ENCODE results near the gene DZANK1. TPM values are rescaled to one million over a fixed set of nuclear protein-coding genes. Genes with fewer than 3 reads are reported as not detected.
"Not testable (repeated sequence)": the region's sequence is repeated elsewhere in the genome, so short reads cannot be mapped to it uniquely, and the experiment has no call there.

Gene DZANK1
- total RNA-seq, 2 experiments from 2014 or later, result 1.4 to 2.0 TPM

DNA sequence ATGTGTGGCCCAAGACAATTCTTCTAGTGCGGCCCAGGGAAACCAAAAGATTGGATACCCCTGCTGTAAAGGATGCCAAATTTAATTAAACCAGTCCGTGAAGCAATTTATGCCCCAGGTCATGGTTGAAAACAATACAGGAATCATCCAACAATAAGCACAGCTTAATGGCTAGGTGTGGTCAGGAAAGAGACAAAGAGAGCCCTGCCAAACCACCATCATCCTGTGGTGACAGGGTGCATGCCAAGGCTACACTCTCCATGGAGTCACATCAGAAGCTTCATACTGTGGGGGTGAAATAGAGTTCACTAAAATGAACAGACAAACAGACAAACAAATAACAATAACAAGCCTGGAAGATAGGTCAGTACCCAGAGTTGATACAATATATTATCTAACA is 62.7 kb downstream of the DZANK1 start:
- no peak for DNase-seq
- H3K9me3 Mint-ChIP-seq (ENCODE audit: low read depth), result peaks cover 7% of the 10 kb centered on the region
- no peak for ATAC-seq
- CTCF ChIA-PET, result no interaction called here
- intact Hi-C loops (cut with DNase I, micrococcal nuclease), result no loop called here
- POLR2A ChIA-PET, result no interaction called here
- H3K27me3 Mint-ChIP-seq, result no peaks in the 10 kb centered on the region
- H3K27ac Mint-ChIP-seq, result no peak overlapping the region
- H3K4me3 Mint-ChIP-seq, result no peak overlapping the region
- H3K36me3 Mint-ChIP-seq (ENCODE audit: low read depth), result peaks cover 12% of the 10 kb centered on the region
- no peaks in the 10 kb centered on the region for H3K4me1 Mint-ChIP-seq

DNA sequence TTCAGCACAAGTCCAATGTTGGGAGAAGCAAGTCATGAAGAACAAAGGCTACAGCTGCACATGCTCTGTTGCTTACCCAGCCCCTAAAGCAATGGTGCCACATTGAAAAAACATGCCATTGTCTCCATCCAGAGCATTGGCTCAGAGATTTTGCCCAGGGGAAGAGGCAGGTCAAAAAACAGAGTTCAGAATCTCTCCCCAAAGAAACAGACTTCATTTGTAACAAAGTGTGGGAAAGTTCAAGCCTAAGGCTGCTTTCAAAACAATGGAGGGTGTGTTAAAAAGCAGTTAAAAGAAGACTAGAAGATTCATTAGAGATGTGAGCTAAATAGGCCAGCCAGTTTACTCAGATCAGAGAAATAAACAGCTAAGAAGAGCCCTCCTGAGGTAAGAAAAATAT is 63.6 kb downstream of the DZANK1 start:
- intact Hi-C loops (cut with DNase I, micrococcal nuclease), result no loop called here
- Mint-ChIP-seq H3K27ac (no peak overlapping the region), H3K4me1 (no peaks in the 10 kb centered on the region), H3K27me3 (no peaks in the 10 kb centered on the region), H3K4me3 (no peak overlapping the region), H3K9me3 (ENCODE audit: low read depth) (peaks cover 7% of the 10 kb centered on the region), H3K36me3 (ENCODE audit: low read depth) (peaks cover 12% of the 10 kb centered on the region)
- ATAC-seq, result no peak
- DNase-seq, result no peak
- POLR2A ChIA-PET, result no interaction called here
- CTCF ChIA-PET, result no interaction called here

DNA sequence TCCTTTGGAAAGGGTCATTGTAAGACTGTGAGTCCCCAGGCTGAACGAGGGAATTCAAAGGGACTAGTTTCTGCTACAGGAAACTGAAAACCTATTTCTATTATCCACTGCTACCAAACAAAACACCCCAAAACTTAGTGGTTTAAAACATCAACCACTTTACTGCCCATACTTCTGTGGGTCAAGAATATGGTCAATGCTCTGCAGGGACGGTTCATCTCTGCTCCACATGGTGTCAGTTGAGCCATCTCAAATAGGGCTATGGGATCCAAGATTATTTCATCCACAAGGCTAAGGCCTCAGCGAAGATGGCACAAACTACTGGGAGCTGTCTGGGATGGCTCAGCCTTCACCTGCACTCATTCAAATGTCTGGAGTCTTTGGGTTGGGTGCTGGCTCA is 65.5 kb downstream of the DZANK1 start:
- Mint-ChIP-seq H3K27me3 (no peaks in the 10 kb centered on the region), H3K27ac (no peak overlapping the region), H3K36me3 (ENCODE audit: low read depth) (peaks cover 12% of the 10 kb centered on the region), H3K4me1 (no peaks in the 10 kb centered on the region), H3K9me3 (ENCODE audit: low read depth) (peaks cover 7% of the 10 kb centered on the region), H3K4me3 (no peak overlapping the region)
- ChIA-PET CTCF (interaction anchor here (0.6 kb wide), 1 partner anchor 236 kb away, joined by 3 read pairs; no protein-coding TSS in a partner anchor), POLR2A (no interaction called here)
- no peak for ATAC-seq
- intact Hi-C loops (cut with DNase I, micrococcal nuclease), result no loop called here
- DNase-seq, result no peak

DNA sequence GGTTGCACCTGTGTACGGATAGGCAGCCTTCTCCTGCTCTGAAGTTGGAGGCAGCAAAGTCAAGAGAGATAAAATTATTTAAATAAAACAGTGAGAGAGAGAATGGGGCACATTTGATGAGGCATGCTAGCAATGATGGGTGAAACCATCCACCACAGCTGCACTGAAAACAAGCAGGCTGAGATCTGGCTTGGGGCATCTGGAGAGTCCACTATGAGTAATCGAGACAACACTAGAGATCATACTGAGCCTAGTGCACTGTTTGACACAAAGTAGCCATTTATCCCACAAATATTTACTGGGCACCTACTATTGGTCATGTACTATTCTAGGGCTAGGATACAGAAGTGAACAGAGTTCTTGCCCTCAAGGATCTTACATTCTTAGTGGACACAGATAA is 66.4 kb downstream of the DZANK1 start:
- peaks cover 7% of the 10 kb centered on the region for H3K9me3 Mint-ChIP-seq (ENCODE audit: low read depth)
- no peak overlapping the region for H3K4me3 Mint-ChIP-seq
- no peaks in the 10 kb centered on the region for H3K4me1 Mint-ChIP-seq
- ChIA-PET CTCF (no interaction called here), POLR2A (no interaction called here)
- DNase-seq (no peak), ATAC-seq (no peak)
- intact Hi-C loops (cut with DNase I, micrococcal nuclease), result no loop called here
- H3K36me3 Mint-ChIP-seq (ENCODE audit: low read depth), result peaks cover 10% of the 10 kb centered on the region
- no peak overlapping the region for H3K27ac Mint-ChIP-seq
- no peaks in the 10 kb centered on the region for H3K27me3 Mint-ChIP-seq

DNA sequence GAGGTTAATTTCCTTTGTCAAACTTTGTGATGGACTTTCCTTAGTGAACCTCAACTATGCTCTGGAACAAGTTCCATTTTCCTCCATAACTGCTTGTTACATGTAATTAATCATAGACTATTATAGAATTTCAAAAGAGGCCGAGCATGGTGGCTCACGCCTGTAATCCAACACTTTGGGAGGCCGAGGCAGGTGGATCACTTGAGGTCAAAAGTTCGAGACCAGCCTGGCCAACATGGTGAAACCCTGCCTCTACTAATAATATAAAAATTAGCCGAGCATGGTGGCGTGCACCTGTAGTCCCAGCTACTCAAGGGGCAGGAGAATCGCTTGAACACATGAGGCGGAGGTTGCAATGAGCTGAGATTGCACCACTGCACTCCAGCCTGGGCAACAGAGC is 68.1 kb downstream of the DZANK1 start:
- POLR2A ChIA-PET; H3K36me3 Mint-ChIP-seq (ENCODE audit: low read depth); H3K4me1 Mint-ChIP-seq; H3K27me3 Mint-ChIP-seq; H3K27ac Mint-ChIP-seq; H3K9me3 Mint-ChIP-seq (ENCODE audit: low read depth); ATAC-seq; CTCF ChIA-PET; H3K4me3 Mint-ChIP-seq; DNase-seq; intact Hi-C loops (cut with DNase I, micrococcal nuclease): not testable (repeated sequence)

DNA sequence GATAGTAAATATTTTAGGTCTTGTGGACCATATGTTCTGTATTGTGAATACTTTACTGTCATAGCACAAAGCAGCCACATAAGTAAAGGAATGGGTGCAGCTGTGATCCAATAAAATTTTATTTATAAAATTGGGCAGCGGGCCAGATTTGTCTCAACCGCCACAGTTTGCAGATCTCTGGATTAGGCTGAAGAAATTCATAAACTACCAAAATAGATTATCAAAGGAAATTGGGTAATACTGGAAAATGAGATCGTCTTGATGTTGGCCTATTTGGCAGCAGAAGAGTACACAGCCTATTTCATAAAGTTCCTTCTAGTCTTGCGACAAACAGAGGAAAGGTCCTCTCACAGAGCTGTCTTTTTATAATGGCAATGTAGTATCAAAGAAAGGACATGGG is 69.8 kb downstream of the DZANK1 start:
- intact Hi-C loops (cut with DNase I, micrococcal nuclease), result no loop called here
- POLR2A ChIA-PET, result no interaction called here
- CTCF ChIA-PET, result interaction anchor here (0.6 kb wide), 1 partner anchor 1264 kb away, joined by 3 read pairs; no protein-coding TSS in a partner anchor
- H3K9me3 Mint-ChIP-seq (ENCODE audit: low read depth), result peaks cover 3% of the 10 kb centered on the region
- H3K27me3 Mint-ChIP-seq, result no peaks in the 10 kb centered on the region
- no peaks in the 10 kb centered on the region for H3K4me1 Mint-ChIP-seq
- no peak overlapping the region for H3K27ac Mint-ChIP-seq
- H3K36me3 Mint-ChIP-seq (ENCODE audit: low read depth), result peaks cover 5% of the 10 kb centered on the region
- DNase-seq (no peak), ATAC-seq (no peak)
- no peak overlapping the region for H3K4me3 Mint-ChIP-seq

DNA sequence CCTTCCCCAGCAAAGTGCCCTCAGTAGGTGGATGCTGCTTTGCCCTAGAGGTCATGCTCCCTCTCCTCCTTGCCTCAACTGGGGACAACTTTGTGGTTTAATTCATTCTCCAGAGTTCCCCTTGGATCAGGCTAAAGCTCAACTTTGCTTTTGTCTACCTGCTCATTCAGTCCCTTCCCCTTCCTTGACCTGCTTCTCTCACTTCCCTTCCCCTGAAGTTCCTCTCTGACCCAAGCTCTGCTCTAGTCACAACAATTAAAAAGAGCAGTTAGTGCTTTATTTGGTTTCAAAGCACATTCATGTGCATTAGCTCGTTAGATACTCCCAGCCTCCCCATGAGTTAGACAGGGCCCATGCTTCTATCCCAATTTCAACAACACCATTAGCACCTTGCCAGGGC is 71.3 kb downstream of the DZANK1 start:
- Mint-ChIP-seq H3K36me3 (ENCODE audit: low read depth) (no peaks in the 10 kb centered on the region), H3K4me1 (no peaks in the 10 kb centered on the region), H3K27ac (no peak overlapping the region), H3K9me3 (ENCODE audit: low read depth) (no peaks in the 10 kb centered on the region), H3K4me3 (no peak overlapping the region), H3K27me3 (no peaks in the 10 kb centered on the region)
- CTCF ChIA-PET, result interaction anchor here (0.7 kb wide), 1 partner anchor 43 kb away, joined by 3 read pairs; no protein-coding TSS in a partner anchor
- ATAC-seq, result no peak
- POLR2A ChIA-PET, result no interaction called here
- intact Hi-C loops (cut with DNase I, micrococcal nuclease), result no loop called here
- DNase-seq, result no peak

DNA sequence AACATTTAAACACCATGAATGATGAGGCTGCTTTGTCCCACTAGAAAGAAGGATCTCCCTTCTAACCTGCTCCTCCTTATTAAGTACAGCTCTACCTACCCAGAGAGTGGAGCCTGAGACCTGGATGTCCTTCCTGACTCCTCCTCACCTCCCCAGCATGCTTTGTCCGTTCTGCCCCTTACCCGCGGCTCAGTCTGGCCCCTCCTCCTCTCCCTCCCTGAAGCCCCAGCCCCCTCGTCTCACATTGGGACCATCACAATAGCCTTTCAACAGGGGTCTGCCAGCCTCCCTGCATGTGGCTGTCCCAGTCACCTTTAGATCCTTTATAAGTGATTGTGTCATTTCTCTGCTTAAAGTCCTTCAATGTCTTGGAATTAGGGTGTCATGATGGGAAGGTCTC is 72.5 kb downstream of the DZANK1 start:
- ChIA-PET POLR2A (no interaction called here), CTCF (interaction anchor here (0.6 kb wide), 1 partner anchor 54 kb away, joined by 3 read pairs; no protein-coding TSS in a partner anchor)
- no peak for ATAC-seq
- H3K4me1 Mint-ChIP-seq, result no peaks in the 10 kb centered on the region
- no peak for DNase-seq
- H3K9me3 Mint-ChIP-seq (ENCODE audit: low read depth), result no peaks in the 10 kb centered on the region
- H3K36me3 Mint-ChIP-seq (ENCODE audit: low read depth), result no peaks in the 10 kb centered on the region
- H3K4me3 Mint-ChIP-seq, result no peak overlapping the region
- no peak overlapping the region for H3K27ac Mint-ChIP-seq
- no peaks in the 10 kb centered on the region for H3K27me3 Mint-ChIP-seq
- intact Hi-C loops (cut with DNase I, micrococcal nuclease), result no loop called here

DNA sequence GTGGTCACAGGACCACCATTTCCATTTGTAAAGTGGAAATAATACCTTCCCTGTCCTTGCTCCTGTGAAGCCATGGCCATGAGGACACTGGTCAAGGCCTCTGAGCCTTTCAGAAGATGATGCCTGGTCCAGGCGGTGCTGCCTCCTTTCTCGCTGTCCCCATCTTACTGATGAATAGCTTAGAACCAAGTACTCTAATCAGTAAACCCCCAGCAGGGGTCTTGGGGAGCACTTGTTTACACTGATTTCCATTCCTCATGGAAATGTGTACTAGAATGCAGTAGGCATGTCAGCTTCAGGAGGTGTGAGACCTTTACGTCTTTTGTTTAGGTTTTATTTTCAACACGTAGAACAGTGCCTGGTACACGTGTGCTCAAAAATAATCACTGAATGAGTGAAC is 75.1 kb downstream of the DZANK1 start:
- ChIA-PET POLR2A (interaction anchor here (0.5 kb wide), 1 partner anchor 88 kb away, joined by 3 read pairs; no protein-coding TSS in a partner anchor), CTCF (no interaction called here)
- no peaks in the 10 kb centered on the region for H3K4me1 Mint-ChIP-seq
- no peak for ATAC-seq
- no peak for DNase-seq
- intact Hi-C loops (cut with DNase I, micrococcal nuclease), result no loop called here
- H3K27ac Mint-ChIP-seq, result no peak overlapping the region
- no peaks in the 10 kb centered on the region for H3K9me3 Mint-ChIP-seq (ENCODE audit: low read depth)
- no peaks in the 10 kb centered on the region for H3K27me3 Mint-ChIP-seq
- H3K4me3 Mint-ChIP-seq, result no peak overlapping the region
- peaks cover 2% of the 10 kb centered on the region for H3K36me3 Mint-ChIP-seq (ENCODE audit: low read depth)

DNA sequence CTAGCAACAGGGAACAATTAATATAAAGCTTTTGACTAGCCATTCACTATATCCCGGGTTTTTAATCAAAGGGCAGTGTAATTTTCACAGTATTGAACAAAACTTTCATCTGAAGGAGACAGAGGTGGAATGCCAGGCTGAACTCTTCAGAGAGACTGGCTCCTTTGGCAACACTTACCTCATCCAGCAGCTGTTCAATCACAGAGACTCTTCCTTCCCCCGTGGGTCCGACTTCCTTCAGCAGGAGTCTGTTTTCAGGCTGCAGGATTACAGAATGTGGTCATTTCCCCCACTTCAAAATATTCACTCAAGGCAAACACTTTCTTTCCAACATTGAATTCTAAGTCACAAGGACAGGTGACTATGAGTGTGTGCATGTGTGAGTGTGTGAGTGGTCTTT is 76.6 kb downstream of the DZANK1 start:
- ATAC-seq (no peak), DNase-seq (no peak)
- Mint-ChIP-seq H3K27me3 (no peaks in the 10 kb centered on the region), H3K36me3 (ENCODE audit: low read depth) (peaks cover 2% of the 10 kb centered on the region), H3K4me1 (no peaks in the 10 kb centered on the region), H3K27ac (no peak overlapping the region), H3K9me3 (ENCODE audit: low read depth) (no peaks in the 10 kb centered on the region), H3K4me3 (no peak overlapping the region)
- ChIA-PET POLR2A (no interaction called here), CTCF (interaction anchor here (0.9 kb wide), 1 partner anchor 198 kb away, joined by 4 read pairs; no protein-coding TSS in a partner anchor)
- intact Hi-C loops (cut with DNase I, micrococcal nuclease), result no loop called here

DNA sequence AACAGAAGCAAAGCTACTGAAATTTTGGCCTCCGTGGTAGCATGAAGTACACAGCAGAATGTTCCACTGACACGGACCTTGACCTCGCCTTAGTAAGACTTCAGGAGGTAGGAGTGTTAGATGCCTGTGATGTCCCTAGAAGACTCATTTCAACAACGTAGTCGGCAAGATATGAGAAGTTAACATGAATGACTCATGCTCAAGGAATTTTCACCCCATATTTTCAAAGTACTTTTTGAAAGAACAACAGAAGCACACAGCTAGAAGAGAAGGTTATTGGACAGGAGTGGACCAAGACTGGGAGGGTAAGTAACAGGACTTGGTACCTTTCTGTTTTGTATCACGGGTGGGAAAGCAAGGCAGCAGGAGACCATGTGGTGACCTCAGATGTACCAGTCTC is 78.0 kb downstream of the DZANK1 start:
- H3K9me3 Mint-ChIP-seq (ENCODE audit: low read depth), result no peaks in the 10 kb centered on the region
- H3K36me3 Mint-ChIP-seq (ENCODE audit: low read depth), result peaks cover 2% of the 10 kb centered on the region
- H3K4me3 Mint-ChIP-seq, result no peak overlapping the region
- ATAC-seq (no peak), DNase-seq (no peak)
- H3K4me1 Mint-ChIP-seq, result no peaks in the 10 kb centered on the region
- no peaks in the 10 kb centered on the region for H3K27me3 Mint-ChIP-seq
- no peak overlapping the region for H3K27ac Mint-ChIP-seq
- intact Hi-C loops (cut with DNase I, micrococcal nuclease), result no loop called here
- ChIA-PET CTCF (no interaction called here), POLR2A (no interaction called here)

DNA sequence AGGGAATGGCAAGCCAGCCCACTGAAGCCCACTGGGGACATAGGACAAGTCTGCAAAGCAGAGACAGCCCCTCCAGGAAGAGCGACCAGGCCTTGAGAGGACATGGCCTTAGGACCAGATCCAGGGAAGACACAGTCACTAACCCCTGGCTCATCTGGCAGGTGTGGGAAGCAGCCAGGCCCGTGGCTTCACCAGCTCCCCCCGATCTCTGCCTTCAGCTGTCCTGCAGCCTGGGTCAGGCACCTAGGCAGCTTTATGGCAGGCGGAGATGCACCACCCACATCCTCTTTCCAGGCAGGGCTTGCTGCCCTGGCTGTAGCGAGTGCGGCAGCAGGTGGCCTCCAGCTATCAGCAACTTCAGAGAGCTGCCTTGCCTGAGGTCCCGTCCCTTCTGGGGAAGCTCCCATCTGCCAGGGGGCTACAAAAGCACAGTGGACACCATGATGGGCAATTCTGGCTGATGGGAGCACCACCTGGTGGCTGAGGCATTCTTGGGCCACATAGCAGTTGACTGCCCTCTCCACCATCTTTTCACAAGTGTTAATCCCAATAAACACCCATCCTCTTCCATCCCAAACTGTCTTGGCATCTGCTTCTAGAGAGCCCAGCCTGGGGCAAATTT is 85.8 kb downstream of the DZANK1 start:
- Mint-ChIP-seq H3K9me3 (ENCODE audit: low read depth) (no peaks in the 10 kb centered on the region), H3K4me3 (no peak overlapping the region), H3K36me3 (ENCODE audit: low read depth) (no peaks in the 10 kb centered on the region), H3K4me1 (no peaks in the 10 kb centered on the region), H3K27me3 (no peaks in the 10 kb centered on the region), H3K27ac (no peak overlapping the region)
- intact Hi-C loops (cut with DNase I, micrococcal nuclease), result no loop called here
- POLR2A ChIA-PET, result no interaction called here
- ATAC-seq, result no peak
- CTCF ChIA-PET, result interaction anchor here (1.0 kb wide), 1 partner anchor 16 kb away, joined by 3 read pairs; no protein-coding TSS in a partner anchor
- DNase-seq, result no peak

All from activated CD4-positive, alpha-beta T cell treated with anti-CD3 and anti-CD28 coated beads for 36 hours (primary cell).